C4-2B (cell line): ENCODE measurements around the gene JADE1.

Experiments used
- CTCF ChIP-seq: fragments of 450-650 bp; conservative IDR thresholded peaks from 2 replicates; pipeline ENCODE4 v1.5.1; 2017; ENCODE audit warnings: mild to moderate bottlenecking
- ZFX ChIP-seq: fragments of 450-650 bp; IDR thresholded peaks from 2 replicates; pipeline ENCODE4 v1.6.1; 2017

- TF ChIP-seq CTCF (no peak), ZFX (no peak)
Measured at GRCh38 chr4:128915544-128915943, 106.0 kb downstream of the JADE1 start.
